Anterior cingulate cortex (tissue), 58 donors: ENCODE results near the gene SLC38A3.

Experiments
- DNase-seq, 58 donors: peaks; one replicate each; lab custom pipeline; 2025; lab: John Stamatoyannopoulos, UW

Gene SLC38A3

DNA sequence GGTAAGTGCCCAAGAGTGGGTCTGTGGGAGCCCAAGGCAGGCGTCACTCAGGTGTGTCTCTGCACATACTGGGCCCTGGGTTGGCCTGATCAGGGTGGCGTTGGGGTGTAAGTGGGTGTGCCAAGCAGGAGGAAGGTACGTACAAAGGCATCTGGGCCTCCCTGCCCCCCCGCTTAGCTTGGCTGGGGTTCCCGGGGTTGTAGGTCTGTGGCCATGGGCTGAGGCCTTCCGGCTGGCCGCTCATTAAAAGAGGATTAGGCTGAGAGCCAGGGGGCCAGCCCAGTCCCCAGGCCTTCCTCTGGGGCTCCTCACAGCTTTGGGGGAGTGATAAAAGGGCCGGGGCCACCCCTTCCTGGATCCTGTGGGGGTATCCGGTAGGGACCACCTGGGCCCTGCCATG is 36.7 kb upstream of the SLC38A3 start:
- peak in 4 of 58 donors; percentile 6 to 14 (median 10) for DNase-seq

DNA sequence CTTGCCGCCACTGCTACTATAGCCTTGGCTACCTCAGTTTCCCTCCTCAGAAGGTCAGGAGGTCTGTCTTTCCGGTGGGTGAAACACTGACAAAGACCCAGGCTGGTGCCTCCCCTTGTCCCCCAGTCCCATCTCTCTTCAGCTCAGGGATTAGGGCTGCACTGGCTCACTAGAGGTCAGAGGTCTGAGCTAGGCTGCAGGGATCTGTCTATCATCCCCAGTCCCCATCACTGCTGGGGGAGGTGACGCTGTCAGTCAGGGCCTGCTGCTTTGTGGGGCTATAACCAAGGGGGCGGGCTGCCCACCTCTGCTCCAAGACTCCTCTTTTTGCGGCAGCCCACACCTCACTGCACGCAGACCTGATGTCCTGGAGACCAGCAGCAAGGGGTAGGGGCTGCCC is 36.3 kb upstream of the SLC38A3 start:
- no peak for DNase-seq

DNA sequence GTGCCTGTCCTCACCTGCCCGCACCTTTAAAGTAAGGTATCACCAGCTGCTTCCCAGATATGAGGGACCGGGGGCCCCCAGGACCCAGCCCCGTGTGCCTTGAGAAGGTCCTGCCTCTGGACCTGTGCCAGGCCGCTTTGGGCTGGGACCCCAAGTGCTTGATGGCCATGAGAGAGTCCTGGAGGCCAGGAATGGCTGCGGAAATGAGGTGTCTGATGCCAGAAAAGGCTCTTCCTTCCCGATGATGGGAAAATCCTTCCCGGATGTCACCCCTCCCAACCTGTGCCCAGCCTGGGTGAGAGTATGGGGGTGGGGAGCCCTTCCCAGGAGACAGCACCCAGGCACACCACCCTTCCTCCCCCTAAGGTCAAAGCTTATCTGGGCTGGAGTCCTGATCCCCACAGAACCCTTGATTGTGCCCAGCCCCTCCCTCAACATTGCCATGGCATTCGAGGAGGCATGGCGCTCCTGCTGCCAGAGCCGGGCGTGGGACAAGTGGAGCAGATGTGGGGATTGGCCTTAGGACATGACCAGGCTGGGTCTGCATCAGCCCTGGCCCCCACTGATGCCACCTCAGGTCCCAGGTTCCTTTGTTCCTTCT is 35.7 kb upstream of the SLC38A3 start:
- DNase-seq = no peak

DNA sequence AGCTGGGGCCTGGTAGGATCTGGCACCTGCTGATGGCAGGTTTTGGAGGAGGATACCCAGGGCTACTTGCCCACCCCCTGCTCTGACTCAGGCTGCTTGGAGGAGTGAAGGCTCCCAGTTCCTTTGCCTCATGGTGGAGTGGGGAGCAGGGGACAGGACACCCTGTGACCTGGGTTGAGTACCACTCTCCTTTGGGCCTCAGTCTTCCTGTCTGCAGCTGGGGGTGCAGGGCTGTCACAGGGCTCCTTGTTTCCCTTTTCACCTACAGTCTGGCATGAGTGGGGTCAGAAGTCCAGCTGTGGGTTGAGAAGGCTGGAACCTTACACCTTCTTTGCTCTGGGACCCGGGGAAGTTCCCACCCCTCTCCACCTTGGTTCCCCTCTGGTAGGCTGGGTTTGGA is 35.2 kb upstream of the SLC38A3 start:
- DNase-seq = no peak

DNA sequence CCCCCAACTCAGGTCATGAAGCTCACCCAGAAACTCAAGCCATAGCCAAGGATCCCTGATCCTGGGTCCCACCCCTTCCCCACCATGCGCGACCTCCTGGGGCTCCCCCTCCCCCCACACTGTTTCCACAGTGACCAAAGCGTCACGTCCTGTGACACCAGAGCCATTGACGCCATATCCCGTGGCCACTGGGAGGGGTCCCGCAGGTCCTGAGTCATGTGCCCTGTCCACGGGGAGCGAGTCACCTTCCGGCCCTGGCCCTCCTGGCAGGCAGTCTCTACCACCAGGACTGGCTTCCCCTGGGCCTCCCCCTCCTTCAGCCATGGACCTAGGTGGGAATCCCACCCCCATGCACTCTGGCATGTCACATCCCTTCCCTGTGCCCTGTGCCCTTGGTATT is 34.4 kb upstream of the SLC38A3 start:
- DNase-seq = no peak

DNA sequence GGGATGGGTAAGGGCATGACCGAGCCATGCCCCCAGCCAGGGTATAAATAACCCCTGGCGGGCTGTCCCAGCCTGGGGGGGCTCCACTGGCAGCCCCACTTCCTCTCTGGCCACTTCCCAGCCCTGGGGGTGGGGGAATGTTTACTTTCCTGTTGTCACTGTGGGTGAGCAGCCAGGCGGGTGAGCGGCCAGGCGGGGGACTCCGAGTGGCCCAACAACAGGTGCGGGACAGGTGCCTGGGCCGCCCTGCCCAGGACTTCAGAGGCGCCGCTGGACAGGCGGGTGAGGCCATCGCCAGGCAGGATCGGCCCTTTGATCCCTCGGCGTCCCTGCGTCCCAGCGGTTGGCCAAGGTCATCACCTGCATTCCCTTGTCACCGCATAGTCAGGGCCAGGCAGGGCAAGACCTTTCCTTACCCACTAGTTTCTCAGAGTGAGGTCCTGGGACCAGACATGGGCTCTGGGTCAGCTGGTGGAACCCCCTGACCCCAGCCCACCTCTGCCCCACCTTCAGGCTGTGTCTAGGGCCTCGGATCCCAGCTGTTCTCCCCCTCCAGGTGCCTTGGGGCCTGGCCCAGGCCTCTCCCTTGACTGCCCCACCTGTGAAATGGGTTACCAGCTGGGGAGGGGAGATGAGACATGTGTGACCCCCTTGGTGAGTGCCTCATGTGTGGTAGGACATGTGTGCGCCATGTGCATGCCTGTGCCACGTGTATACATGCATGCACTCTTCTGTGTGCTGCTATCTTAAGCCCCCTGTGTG is 33.4 kb upstream of the SLC38A3 start:
- no peak for DNase-seq

DNA sequence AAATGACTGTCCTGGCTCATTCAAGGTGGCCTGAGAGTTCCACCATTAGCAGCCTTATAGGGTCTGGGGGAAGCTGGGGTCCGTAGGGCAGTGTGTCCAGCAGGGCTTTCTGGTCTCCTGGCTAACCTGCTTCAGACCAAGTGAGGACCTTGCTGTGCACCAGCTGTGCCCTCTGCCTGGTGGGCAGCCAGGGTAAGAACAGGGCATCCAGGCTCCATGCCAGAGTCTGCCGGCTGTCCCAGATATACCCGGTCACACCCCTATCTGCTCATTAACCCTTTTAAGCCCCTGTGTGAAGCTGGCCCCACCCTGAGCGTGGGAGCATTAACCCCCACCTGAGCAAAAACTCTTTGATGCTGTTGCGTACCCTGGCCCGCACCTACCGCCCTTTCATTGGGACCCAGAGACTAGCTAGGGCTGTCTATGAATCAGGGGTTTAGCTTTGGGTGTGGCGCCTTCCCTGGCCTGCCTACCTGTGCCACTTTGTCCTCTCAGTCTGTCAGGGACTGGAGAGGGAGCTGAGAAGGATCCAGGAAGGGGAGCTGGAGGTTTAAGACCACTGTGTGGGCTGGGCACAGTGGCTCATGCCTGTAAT is 32.3 kb upstream of the SLC38A3 start:
- no peak for DNase-seq

DNA sequence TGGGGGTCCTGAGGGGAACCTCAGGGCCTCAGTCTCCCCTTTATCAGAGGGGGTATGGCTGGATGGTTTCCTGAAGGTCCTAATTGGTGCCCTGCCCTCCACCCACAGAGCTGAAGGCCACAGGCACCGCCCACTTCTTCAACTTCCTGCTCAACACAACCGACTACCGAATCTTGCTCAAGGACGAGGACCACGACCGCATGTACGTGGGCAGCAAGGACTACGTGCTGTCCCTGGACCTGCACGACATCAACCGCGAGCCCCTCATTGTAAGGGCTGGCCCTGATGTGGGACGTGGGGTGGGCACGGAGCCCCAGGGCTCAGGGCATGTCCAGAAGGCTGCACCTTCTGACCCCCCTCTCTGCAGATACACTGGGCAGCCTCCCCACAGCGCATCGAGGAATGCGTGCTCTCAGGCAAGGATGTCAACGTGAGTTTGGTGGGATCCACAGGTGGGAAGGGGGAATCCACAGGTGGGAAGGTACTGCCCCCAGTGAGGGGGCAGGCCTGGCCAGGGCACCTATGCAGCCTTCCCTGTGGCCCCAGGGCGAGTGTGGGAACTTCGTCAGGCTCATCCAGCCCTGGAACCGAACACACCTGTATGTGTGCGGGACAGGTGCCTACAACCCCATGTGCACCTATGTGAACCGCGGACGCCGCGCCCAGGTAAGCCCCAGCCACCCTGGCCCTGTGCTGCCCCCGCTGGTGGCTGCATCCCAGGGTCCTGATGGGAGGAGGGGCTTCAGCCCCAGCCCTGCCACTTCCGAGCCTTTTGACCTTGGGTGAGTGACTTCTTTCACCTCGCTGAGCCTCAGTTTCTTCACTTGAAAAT is 31.2 kb upstream of the SLC38A3 start:
- DNase-seq = no peak

DNA sequence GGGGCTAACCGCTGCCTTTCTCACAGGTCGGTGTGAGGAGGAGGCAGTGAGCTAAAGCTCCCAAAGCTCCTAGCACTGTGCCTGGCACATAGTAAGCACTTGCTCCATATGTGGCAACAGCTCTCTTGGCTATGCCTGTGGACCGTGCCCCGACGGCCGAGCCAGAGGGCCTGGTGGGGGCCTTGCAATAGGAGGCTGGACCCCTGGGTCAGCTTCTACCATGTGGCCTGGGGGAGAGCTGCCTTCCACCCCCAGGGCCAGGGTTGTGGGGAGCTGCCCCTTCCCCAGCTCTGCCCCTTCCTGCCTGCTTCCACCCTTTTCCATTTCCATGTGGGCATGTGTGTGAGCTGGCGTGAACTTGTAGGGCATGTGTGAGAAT is 30.6 kb upstream of the SLC38A3 start:
- DNase-seq = no peak

DNA sequence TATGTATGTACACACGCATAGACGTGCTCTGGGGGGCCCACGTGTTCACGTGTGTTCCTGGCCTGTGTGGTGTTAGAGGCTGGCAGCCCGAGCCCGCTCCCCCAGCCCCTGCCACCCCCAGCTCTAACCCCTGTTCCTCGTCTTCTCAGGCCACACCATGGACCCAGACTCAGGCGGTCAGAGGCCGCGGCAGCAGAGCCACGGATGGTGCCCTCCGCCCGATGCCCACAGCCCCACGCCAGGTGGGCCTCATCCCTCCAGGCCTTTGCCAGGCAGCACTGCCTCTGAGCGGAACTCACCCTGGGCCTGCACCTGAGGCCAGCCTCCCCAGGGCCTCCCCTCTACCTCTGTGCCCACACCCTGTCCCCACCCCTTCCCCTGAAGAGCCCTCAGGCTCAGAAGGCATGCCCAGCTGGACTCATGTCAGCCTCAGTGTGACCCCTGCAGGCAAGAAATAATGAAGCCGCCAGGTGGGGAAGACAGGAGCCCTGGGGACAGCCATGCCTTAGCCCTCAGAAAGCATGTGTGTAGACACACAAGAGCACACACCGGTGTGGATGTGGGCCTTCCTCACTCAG is 30.0 kb upstream of the SLC38A3 start:
- no peak for DNase-seq

DNA sequence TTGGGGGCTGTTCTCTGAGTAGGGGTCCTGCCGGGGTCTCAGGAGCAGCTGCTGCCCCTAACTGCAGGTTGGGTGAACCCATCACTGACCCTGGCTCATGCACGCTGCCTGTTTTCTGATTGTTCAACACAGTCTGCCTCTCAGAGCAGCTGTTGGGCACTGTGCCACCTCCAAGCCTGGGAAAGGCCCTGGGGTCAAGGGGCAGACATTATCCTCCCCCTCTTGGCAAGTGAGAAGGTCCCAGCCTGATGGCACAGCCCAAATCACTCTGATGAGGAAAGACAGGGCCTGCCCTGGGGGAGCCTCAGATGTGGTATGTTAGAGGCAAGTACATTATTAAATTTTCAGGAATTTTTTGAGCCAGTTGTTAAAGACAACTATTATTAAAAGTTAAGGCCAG is 27.7 kb upstream of the SLC38A3 start:
- DNase-seq = peak in 1 of 58 donors; percentile 6

DNA sequence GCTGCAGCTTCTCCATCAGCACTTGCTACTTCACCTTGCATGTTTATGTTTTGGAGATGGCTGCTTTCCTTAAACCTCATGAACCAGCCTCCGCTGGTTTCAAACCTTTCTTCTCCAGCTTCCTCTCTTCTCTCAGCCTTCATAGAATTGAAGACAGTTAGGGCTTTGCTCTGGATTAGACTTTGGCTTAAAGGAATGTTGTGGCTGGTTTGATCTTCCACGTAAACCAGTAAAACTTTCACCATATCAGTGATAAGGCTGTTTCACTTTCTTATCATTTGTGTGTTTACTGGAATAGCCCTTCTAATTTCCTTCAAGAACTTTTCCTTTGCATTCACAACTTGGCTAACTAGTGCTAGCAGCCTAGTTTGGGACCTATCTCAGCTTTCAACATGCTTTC is 25.4 kb upstream of the SLC38A3 start:
- DNase-seq = no peak

DNA sequence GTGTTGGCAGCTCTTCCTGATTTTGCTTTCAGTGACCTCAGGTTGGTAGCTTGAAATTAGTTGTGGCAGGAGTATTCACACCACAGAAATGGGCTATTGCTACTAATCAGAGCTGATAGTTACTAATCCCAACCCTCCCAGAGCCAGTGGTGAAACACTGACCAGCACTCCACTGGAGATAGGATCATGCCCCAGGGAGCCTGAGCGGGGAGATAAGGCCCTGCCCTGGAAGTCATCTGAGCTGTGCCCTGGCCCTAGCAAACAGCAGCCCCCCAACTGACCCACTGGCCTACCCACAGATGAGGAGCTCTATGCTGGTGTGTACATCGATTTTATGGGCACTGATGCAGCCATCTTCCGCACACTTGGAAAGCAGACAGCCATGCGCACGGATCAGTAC is 23.1 kb upstream of the SLC38A3 start:
- no peak for DNase-seq

DNA sequence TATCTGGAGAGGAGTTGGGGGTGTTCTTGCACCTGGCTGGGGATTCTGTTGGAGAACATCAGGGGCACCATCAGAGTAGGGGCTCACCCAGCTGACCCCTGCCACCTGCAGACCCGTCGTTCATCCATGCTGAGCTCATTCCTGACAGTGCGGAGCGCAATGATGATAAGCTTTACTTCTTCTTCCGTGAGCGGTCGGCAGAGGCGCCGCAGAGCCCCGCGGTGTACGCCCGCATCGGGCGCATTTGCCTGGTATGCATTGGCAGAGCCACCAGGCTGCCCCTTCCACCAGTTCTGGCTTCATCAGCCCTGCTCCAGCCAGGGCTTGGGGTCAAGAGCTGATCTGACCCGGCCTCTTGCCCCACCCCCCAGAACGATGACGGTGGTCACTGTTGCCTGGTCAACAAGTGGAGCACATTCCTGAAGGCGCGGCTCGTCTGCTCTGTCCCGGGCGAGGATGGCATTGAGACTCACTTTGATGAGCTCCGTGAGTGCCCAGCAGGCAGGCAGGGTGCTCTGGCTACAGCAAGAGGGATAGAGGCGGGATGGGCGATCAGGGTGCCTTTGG is 22.5 kb upstream of the SLC38A3 start:
- no peak for DNase-seq

DNA sequence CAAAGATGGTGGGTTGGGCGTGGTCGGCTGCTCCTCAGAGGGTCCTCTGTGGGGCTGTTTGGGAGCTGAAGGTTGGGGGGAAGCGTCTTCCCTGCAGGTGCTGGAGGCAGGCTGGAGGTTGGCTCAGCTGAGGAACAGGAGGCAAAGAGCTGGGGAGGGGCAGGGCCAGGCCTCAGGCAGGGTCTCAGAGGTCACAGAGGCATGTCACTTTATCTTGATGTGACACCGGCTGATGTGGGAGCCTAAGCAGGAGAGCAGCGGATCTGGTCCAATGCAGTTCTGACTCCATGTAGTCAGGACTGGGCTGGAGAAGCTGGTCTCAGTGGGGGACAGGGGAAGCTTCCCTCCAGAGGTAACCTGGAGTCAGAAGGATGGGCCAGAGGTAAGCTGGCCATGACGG is 21.3 kb upstream of the SLC38A3 start:
- no peak for DNase-seq

DNA sequence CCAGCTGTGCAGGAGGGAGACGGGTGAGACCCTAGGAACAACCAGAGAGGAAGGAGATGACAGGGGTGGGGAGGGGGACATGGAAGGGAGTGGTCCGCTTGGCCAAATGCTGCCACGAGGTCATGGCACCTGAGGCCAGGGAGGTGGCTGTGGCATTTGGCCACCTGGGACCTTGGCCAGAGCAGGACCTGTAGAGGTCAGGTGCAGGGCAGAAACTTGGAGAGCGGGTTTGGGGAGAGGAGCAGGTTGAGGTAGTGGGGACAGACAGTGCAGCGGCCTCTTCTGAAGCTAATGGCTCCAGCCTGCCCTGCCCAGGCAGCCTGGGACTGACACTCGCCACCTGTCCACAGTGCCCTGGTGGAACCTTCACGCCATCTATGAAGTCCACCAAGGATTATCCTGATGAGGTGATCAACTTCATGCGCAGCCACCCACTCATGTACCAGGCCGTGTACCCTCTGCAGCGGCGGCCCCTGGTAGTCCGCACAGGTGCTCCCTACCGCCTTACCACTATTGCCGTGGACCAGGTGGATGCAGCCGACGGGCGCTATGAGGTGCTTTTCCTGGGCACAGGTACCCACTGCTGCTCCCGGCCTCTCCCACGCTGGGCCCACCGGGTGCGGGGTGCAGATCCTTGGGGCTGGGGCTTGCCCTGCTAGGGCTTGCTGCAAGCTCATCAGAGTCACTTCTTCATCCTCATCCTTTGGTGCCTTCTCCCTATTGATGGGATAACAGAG is 20.7 kb upstream of the SLC38A3 start:
- no peak for DNase-seq

DNA sequence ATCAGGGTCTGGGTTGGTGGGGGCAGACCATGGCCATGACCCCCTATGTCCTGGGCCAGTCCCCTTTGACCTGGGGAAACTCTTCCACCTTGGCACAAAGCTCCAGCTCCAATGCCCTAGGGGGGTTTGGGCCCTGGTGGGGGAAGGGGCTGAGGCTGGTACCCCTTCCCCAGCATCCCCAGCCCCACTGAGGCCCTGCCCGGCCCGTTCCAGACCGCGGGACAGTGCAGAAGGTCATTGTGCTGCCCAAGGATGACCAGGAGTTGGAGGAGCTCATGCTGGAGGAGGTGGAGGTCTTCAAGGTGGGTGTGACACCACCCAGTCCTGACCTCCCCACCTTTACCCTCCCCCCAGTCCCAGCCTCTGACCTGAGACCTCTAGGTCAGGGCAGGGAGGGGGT is 19.8 kb upstream of the SLC38A3 start:
- DNase-seq = no peak

DNA sequence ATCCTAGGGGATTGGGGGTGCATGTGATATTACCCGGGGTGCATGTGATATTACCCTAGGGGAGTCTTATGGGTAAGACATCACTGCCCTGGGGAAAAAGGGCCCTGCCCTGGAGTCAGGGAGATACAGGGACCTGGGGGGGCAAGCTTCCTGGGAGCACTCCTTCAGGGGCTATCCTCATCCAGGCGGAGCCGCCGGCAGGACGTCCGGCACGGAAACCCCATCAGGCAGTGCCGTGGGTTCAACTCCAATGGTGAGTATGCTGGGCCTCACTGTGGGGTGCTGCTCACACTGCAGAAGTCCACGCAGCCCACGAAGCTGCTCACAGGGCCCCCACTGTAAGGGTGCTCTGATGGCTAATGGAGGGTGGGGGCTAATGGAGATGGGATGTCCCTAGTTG is 19.0 kb upstream of the SLC38A3 start:
- DNase-seq = no peak

DNA sequence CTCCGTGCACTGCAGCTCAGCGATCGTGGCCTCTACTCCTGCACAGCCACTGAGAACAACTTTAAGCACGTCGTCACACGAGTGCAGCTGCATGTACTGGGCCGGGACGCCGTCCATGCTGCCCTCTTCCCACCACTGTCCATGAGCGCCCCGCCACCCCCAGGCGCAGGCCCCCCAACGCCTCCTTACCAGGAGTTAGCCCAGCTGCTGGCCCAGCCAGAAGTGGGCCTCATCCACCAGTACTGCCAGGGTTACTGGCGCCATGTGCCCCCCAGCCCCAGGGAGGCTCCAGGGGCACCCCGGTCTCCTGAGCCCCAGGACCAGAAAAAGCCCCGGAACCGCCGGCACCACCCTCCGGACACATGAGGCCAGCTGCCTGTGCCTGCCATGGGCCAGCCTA is 17.3 kb upstream of the SLC38A3 start:
- DNase-seq = no peak

DNA sequence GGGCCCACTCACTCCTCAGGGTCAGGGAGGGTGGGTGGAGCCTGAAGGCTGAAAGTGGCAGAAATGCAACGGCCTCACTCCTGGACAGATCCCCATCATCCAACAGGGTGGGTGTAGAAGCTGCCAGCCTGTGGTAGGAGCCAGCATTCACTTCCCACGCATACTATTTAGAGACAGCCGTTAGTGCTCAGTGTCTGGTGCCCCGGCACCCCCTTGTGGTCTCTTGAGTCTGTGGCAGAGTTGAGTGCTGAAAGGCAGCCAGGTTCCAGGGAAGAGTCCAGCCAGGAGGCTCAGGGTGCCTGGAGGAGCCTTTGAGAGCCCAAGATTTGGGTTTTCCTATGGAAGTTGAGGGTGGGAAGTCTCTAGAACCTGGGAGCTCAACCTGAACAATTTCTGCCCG is 15.8 kb upstream of the SLC38A3 start:
- peak in 54 of 58 donors; percentile 13 to 90 (median 57) for DNase-seq
